Measurements from ENCODE around the gene C10orf105. TPM values are rescaled to one million over a fixed set of nuclear protein-coding genes. Genes with fewer than 3 reads are reported as not detected.

C10orf105 gene
- total RNA-seq, 1 donor from 2014 or later, result not detected

- H3K27me3 Mint-ChIP-seq (ENCODE audit: low read depth), result peaks cover 24% of the 10 kb centered on the region
- DNase-seq (ENCODE audit: low spot score), result no peak
- H3K27ac Mint-ChIP-seq (ENCODE audit: unreplicated experiment), result no peak overlapping the region
- H3K36me3 Mint-ChIP-seq (ENCODE audit: low read depth), result no peaks in the 10 kb centered on the region
- H3K4me1 Mint-ChIP-seq (ENCODE audit: low read depth), result no peaks in the 10 kb centered on the region
- H3K9me3 Mint-ChIP-seq (ENCODE audit: low read depth), result no peaks in the 10 kb centered on the region
- no peak overlapping the region for H3K4me3 Mint-ChIP-seq (ENCODE audit: unreplicated experiment)
- TF ChIP-seq CTCF (IDR thresholded peaks at IDR 0.05), result no peak
Measured at GRCh38 chr10:71753091-71753959, 33.7 kb upstream of the C10orf105 start.

- DNase-seq (ENCODE audit: low spot score), result no peak
- Mint-ChIP-seq H3K36me3 (ENCODE audit: low read depth) (no peaks in the 10 kb centered on the region), H3K4me3 (ENCODE audit: unreplicated experiment) (no peak overlapping the region), H3K9me3 (ENCODE audit: low read depth) (no peaks in the 10 kb centered on the region), H3K27ac (ENCODE audit: unreplicated experiment) (no peak overlapping the region), H3K4me1 (ENCODE audit: low read depth) (no peaks in the 10 kb centered on the region), H3K27me3 (ENCODE audit: low read depth) (peaks cover 24% of the 10 kb centered on the region)
- no peak for TF ChIP-seq CTCF (IDR thresholded peaks at IDR 0.05)
Measured at GRCh38 chr10:71752391-71753090, 33.0 kb upstream of the C10orf105 start.

- Mint-ChIP-seq H3K4me3 (ENCODE audit: unreplicated experiment) (no peak overlapping the region), H3K4me1 (ENCODE audit: low read depth) (no peaks in the 10 kb centered on the region), H3K36me3 (ENCODE audit: low read depth) (no peaks in the 10 kb centered on the region), H3K27ac (ENCODE audit: unreplicated experiment) (no peak overlapping the region), H3K9me3 (ENCODE audit: low read depth) (no peaks in the 10 kb centered on the region), H3K27me3 (ENCODE audit: low read depth) (peaks cover 18% of the 10 kb centered on the region)
- no peak for DNase-seq (ENCODE audit: low spot score)
- no peak for TF ChIP-seq CTCF (IDR thresholded peaks at IDR 0.05)
Measured at GRCh38 chr10:71751515-71752224, 32.1 kb upstream of the C10orf105 start.

DNA sequence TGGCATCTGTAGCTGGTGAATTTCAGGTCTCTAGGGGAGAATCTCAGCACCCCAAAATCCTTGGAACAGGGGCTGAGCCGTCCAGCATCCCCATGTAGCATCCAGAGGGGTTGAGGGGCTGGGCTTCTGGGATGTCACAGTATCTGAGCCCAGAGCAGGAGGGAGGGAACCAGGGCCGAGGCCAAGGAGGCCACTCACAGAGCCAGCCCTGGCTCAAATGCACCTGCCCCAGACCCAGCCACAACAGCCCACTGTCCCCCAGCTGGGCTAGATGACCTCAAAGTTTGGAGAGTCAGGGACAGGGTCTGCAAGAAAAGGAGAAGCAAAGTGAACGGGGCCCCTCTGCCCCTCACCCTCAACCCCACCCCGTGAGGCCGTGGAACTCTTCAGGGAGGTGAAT, 31.4 kb upstream of the C10orf105 start:
- Mint-ChIP-seq H3K9me3 (ENCODE audit: low read depth) (no peaks in the 10 kb centered on the region), H3K36me3 (ENCODE audit: low read depth) (no peaks in the 10 kb centered on the region), H3K27ac (ENCODE audit: unreplicated experiment) (no peak overlapping the region), H3K4me1 (ENCODE audit: low read depth) (no peaks in the 10 kb centered on the region), H3K27me3 (ENCODE audit: low read depth) (peaks cover 12% of the 10 kb centered on the region), H3K4me3 (ENCODE audit: unreplicated experiment) (no peak overlapping the region)
- DNase-seq (ENCODE audit: low spot score), result no peak
- no peak for TF ChIP-seq CTCF (IDR thresholded peaks at IDR 0.05)
